SIG-M5 treated with dmso at 0.1 percent for 504 hours (cell line): ENCODE results near the gene TPO.

Experiments
- DNase-seq: peaks from one replicate; lab custom pipeline; 2025; ENCODE audit not compliant: unreplicated experiment; lab: John Stamatoyannopoulos, UW

TPO gene

GRCh38 chr2:1581965-1582625, 168.8 kb downstream of the TPO start:
- no peak for DNase-seq

- DNase-seq, result no peak
Measured at GRCh38 chr2:1582891-1583341, 169.7 kb downstream of the TPO start.

GRCh38 chr2:1584051-1584531, 170.8 kb downstream of the TPO start:
- DNase-seq, result no peak

GRCh38 chr2:1584691-1585485, 171.6 kb downstream of the TPO start:
- no peak for DNase-seq

GRCh38 chr2:1585635-1586034, 172.4 kb downstream of the TPO start:
- no peak for DNase-seq

GRCh38 chr2:1586251-1586922, 173.1 kb downstream of the TPO start:
- no peak for DNase-seq

GRCh38 chr2:1586923-1587840, 173.9 kb downstream of the TPO start:
- no peak for DNase-seq

GRCh38 chr2:1588051-1588977, 175.1 kb downstream of the TPO start:
- DNase-seq, result no peak

- no peak for DNase-seq
Measured at GRCh38 chr2:1588978-1589621, 175.8 kb downstream of the TPO start.

- DNase-seq, result no peak
Measured at GRCh38 chr2:1590596-1591460, 177.6 kb downstream of the TPO start.

- no peak for DNase-seq
Measured at GRCh38 chr2:1591461-1591770, 178.2 kb downstream of the TPO start.
